ENCODE results near the gene MTPN. TPM values are rescaled to one million over a fixed set of nuclear protein-coding genes. Genes with fewer than 3 reads are reported as not detected.

MTPN gene
- total RNA-seq, 1 experiment from 2014 or later, result 153 TPM

- Mint-ChIP-seq H3K4me1 (ENCODE audit: insufficient read depth, unreplicated experiment) (peaks cover 15% of the 10 kb centered on the region), H3K36me3 (ENCODE audit: insufficient read depth, unreplicated experiment) (no peaks in the 10 kb centered on the region), H3K9me3 (ENCODE audit: unreplicated experiment) (no peaks in the 10 kb centered on the region), H3K4me3 (ENCODE audit: unreplicated experiment) (no peak overlapping the region), H3K27ac (ENCODE audit: low read depth, unreplicated experiment) (no peak overlapping the region), H3K27me3 (ENCODE audit: insufficient read depth, unreplicated experiment) (no peaks in the 10 kb centered on the region)
- no peak for TF ChIP-seq CTCF (IDR thresholded peaks at IDR 0.05; ENCODE audit: unreplicated experiment)
- ChIA-PET CTCF (interaction anchor here (0.6 to 5.1 kb wide), 9 partner anchors 11 to 322 kb away, joined by 3 to 28 read pairs (median 4); no protein-coding TSS in a partner anchor), POLR2A (interaction anchor here (0.6 to 1.3 kb wide), 7 partner anchors 8 to 824 kb away, joined by 3 to 4 read pairs (median 3); partner anchors contain the start of gene CYREN)
- BruUV-seq (replicated peaks), result no TSS peak
- peak; percentile 17 for DNase-seq (ENCODE audit: unreplicated experiment)
- intact Hi-C loops (cut with micrococcal nuclease), result no loop called here
Measured at GRCh38 chr7:135994466-135995205, 17.5 kb upstream of the MTPN start.

GRCh38 chr7:135993950-135994349 is 16.8 kb upstream of the MTPN start:
- Mint-ChIP-seq H3K9me3 (ENCODE audit: unreplicated experiment) (no peaks in the 10 kb centered on the region), H3K27me3 (ENCODE audit: insufficient read depth, unreplicated experiment) (no peaks in the 10 kb centered on the region), H3K27ac (ENCODE audit: low read depth, unreplicated experiment) (no peak overlapping the region), H3K4me3 (ENCODE audit: unreplicated experiment) (no peak overlapping the region), H3K36me3 (ENCODE audit: insufficient read depth, unreplicated experiment) (no peaks in the 10 kb centered on the region), H3K4me1 (ENCODE audit: insufficient read depth, unreplicated experiment) (peaks cover 15% of the 10 kb centered on the region)
- intact Hi-C loops (cut with micrococcal nuclease), result no loop called here
- POLR2A ChIA-PET, result interaction anchor here (0.6 to 1.3 kb wide), 3 partner anchors 10 to 109 kb away, joined by 3 read pairs; no protein-coding TSS in a partner anchor
- no TSS peak for BruUV-seq (replicated peaks)
- no peak for DNase-seq (ENCODE audit: unreplicated experiment)
- no peak for TF ChIP-seq CTCF (IDR thresholded peaks at IDR 0.05; ENCODE audit: unreplicated experiment)
- CTCF ChIA-PET, result interaction anchor here (0.5 to 5.1 kb wide), 7 partner anchors 10 to 335 kb away, joined by 3 to 28 read pairs (median 4); no protein-coding TSS in a partner anchor

GRCh38 chr7:135991906-135992305 is 14.7 kb upstream of the MTPN start:
- intact Hi-C loops (cut with micrococcal nuclease), result no loop called here
- H3K36me3 Mint-ChIP-seq (ENCODE audit: insufficient read depth, unreplicated experiment), result no peaks in the 10 kb centered on the region
- H3K27ac Mint-ChIP-seq (ENCODE audit: low read depth, unreplicated experiment), result no peak overlapping the region
- no peaks in the 10 kb centered on the region for H3K4me1 Mint-ChIP-seq (ENCODE audit: insufficient read depth, unreplicated experiment)
- no peak for DNase-seq (ENCODE audit: unreplicated experiment)
- BruUV-seq (replicated peaks), result no TSS peak
- no peaks in the 10 kb centered on the region for H3K9me3 Mint-ChIP-seq (ENCODE audit: unreplicated experiment)
- no peaks in the 10 kb centered on the region for H3K27me3 Mint-ChIP-seq (ENCODE audit: insufficient read depth, unreplicated experiment)
- no peak for TF ChIP-seq CTCF (IDR thresholded peaks at IDR 0.05; ENCODE audit: unreplicated experiment)
- POLR2A ChIA-PET, result interaction anchor here (1.4 kb wide), 1 partner anchor 9 kb away, joined by 7 read pairs; no protein-coding TSS in a partner anchor
- CTCF ChIA-PET, result no interaction called here
- no peak overlapping the region for H3K4me3 Mint-ChIP-seq (ENCODE audit: unreplicated experiment)

GRCh38 chr7:135991322-135991721 is 14.2 kb upstream of the MTPN start:
- Mint-ChIP-seq H3K27ac (ENCODE audit: low read depth, unreplicated experiment) (no peak overlapping the region), H3K36me3 (ENCODE audit: insufficient read depth, unreplicated experiment) (no peaks in the 10 kb centered on the region), H3K9me3 (ENCODE audit: unreplicated experiment) (no peaks in the 10 kb centered on the region), H3K27me3 (ENCODE audit: insufficient read depth, unreplicated experiment) (no peaks in the 10 kb centered on the region), H3K4me1 (ENCODE audit: insufficient read depth, unreplicated experiment) (no peaks in the 10 kb centered on the region), H3K4me3 (ENCODE audit: unreplicated experiment) (no peak overlapping the region)
- TF ChIP-seq CTCF (IDR thresholded peaks at IDR 0.05; ENCODE audit: unreplicated experiment), result no peak
- CTCF ChIA-PET, result interaction anchor here (0.6 kb wide), 1 partner anchor 1664 kb away, joined by 3 read pairs; no protein-coding TSS in a partner anchor
- DNase-seq (ENCODE audit: unreplicated experiment), result no peak
- POLR2A ChIA-PET, result interaction anchor here (1.4 kb wide), 1 partner anchor 9 kb away, joined by 7 read pairs; no protein-coding TSS in a partner anchor
- intact Hi-C loops (cut with micrococcal nuclease), result no loop called here
- no TSS peak for BruUV-seq (replicated peaks)
